CD4-positive, alpha-beta T cell treated with Interleukin-6 for 4 hours (primary cell): ENCODE data around the gene LNPK.
"Not testable (repeated sequence)": the region's sequence is repeated elsewhere in the genome, so short reads cannot be mapped to it uniquely, and the experiment has no call there.

Experiments used
- DNase-seq: peaks from one replicate; pipeline ENCODE4 v3.0.0-alpha.2; 2020; ENCODE audit warnings: mixed read lengths

The LNPK gene

GRCh38 chr2:175903384-175903936 is 98.6 kb downstream of the LNPK start:
- DNase-seq, result no peak

- DNase-seq, result not testable (repeated sequence)
Measured at GRCh38 chr2:175895957-175896356, 106.1 kb downstream of the LNPK start.

- DNase-seq, result no peak
Measured at GRCh38 chr2:175892046-175892445, 110.0 kb downstream of the LNPK start.

GRCh38 chr2:175890636-175891242 is 111.3 kb downstream of the LNPK start:
- DNase-seq, result no peak

- DNase-seq, result no peak
Measured at GRCh38 chr2:175889701-175890302, 112.3 kb downstream of the LNPK start.

GRCh38 chr2:175887776-175888175 is 114.3 kb downstream of the LNPK start:
- no peak for DNase-seq

- no peak for DNase-seq
Measured at GRCh38 chr2:175884697-175885393, 117.2 kb downstream of the LNPK start.

- no peak for DNase-seq
Measured at GRCh38 chr2:175883586-175884194, 118.4 kb downstream of the LNPK start.

GRCh38 chr2:175879679-175880078 is 122.4 kb downstream of the LNPK start:
- no peak for DNase-seq

GRCh38 chr2:175877845-175878544 is 124.1 kb downstream of the LNPK start:
- no peak for DNase-seq

- DNase-seq, result no peak
Measured at GRCh38 chr2:175874291-175874690, 127.8 kb downstream of the LNPK start.
